Thymus (tissue), 11 donors: Measurements from ENCODE around the gene COL21A1. TPM values are rescaled to one million over a fixed set of nuclear protein-coding genes. Genes with fewer than 3 reads are reported as not detected.

Experiments used
- DNase-seq, 9 donors: peaks; one replicate each; pipeline ENCODE4 v3.0.0-alpha.2; 2013; ENCODE audit warnings: low spot score in 9 of 9, low read depth in 6 of 9, missing footprints in 1 of 9
- H3K27ac ChIP-seq, 2 donors: one replicate each; pipeline ENCODE4 v1.5.1; 2013; ENCODE audit warnings: control low read depth in 1 of 2, low read depth in 1 of 2, low read length in 1 of 2, mild to moderate bottlenecking in 1 of 2, moderate library complexity in 1 of 2
- H3K27me3 ChIP-seq, 2 donors: one replicate each; pipeline ENCODE4 v1.5.1; 2013; ENCODE audit warnings: low read length in 1 of 2; ENCODE audit not compliant: control insufficient read depth in 2 of 2, insufficient read depth in 1 of 2
- H3K36me3 ChIP-seq, 2 donors: one replicate each; pipeline ENCODE4 v1.5.1; 2013; ENCODE audit warnings: low read length in 1 of 2, mild to moderate bottlenecking in 1 of 2, moderate library complexity in 1 of 2; ENCODE audit not compliant: control insufficient read depth in 2 of 2, insufficient read depth in 2 of 2
- H3K4me1 ChIP-seq, 2 donors: one replicate each; pipeline ENCODE4 v1.5.1; 2013; ENCODE audit warnings: low read length in 2 of 2; ENCODE audit not compliant: control insufficient read depth in 2 of 2, insufficient read depth in 2 of 2
- H3K4me3 ChIP-seq, 2 donors: one replicate each; pipeline ENCODE4 v1.5.1; 2013; ENCODE audit warnings: low read length in 2 of 2, control low read depth in 1 of 2, mild to moderate bottlenecking in 1 of 2
- H3K9me3 ChIP-seq, 2 donors: one replicate each; pipeline ENCODE4 v1.5.1; 2013; ENCODE audit warnings: low read length in 1 of 2, mild to moderate bottlenecking in 1 of 2; ENCODE audit not compliant: control insufficient read depth in 2 of 2, insufficient read depth in 1 of 2
- WGBS: extraction: QIAGEN DNeasy Blood & Tissue Kit; methylation state at CpG from one replicate; pipeline ENCODE4 v1.1.7; 2013; 5-methylcytosine and 5-hydroxymethylcytosine counted together
- polyA plus RNA-seq: library from polyadenylated mRNA; stranded (reverse); fragments of 200-250 nt; gene quantifications from one replicate; pipeline ENCODE4 v1.2.3, GENCODE V29; 2013
- total RNA-seq: library from RNA; stranded (reverse); fragments of 120-200 nt; gene quantifications from one replicate; pipeline ENCODE4 v1.2.4, GENCODE V29; 2013
- donor health status: healthy.

The COL21A1 gene
- total and polyA plus RNA-seq, 2 donors: 3.5 to 5.7 TPM

DNA sequence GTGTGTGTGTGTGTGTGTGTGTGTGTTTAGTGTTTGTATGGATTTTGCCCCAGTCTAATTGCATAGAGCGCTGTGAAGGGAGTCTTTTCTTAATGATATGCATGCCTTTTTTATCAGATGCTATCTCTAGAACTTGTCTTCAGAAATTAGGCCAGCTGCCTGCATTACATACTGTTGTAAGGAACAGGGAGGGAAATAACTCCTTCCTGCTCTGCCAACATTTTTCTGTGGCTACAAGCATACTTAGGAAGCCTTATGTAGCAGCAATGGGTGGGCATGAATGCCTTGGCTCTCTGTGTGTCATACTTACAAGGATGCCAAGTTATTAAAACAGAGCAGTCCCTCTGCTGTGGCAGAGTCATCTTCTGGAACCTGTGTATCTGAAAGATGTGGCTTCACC, 8.0 kb upstream of the COL21A1 start:
- H3K36me3 ChIP-seq: no peaks in the 10 kb centered on the region
- no peaks in the 10 kb centered on the region for H3K9me3 ChIP-seq
- WGBS: 91% methylated on average over 1 of the region's 1 CpG
- no peaks in the 10 kb centered on the region for H3K4me1 ChIP-seq
- no peaks in the 10 kb centered on the region for H3K27me3 ChIP-seq
- no peak overlapping the region for H3K27ac ChIP-seq
- H3K4me3 ChIP-seq: no peak overlapping the region
- DNase-seq: no peak

DNA sequence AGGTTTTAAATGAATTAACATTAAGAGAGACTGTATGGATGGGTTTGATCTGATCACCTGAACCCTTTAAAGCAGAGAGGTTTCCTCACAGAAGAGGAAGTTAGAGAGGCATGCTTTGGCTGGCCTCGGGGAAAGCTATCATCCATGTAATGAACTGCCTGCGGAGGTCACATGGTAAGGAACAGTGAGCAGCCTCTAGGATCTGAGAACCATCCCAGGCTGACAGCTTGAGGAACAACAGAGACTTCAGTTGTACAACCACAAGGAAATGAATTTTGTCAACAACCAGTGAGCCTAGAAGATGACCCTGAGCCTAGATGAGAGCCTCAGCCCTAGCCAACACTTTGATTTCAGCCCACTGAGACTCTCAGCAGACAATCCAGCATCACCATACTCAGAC, 2.9 kb upstream of the COL21A1 start:
- H3K4me3 ChIP-seq: no peak overlapping the region
- 27% methylated on average over 2 of the region's 2 CpGs for WGBS
- H3K27ac ChIP-seq: no peak overlapping the region
- no peaks in the 10 kb centered on the region for H3K36me3 ChIP-seq
- no peak for DNase-seq
- no peaks in the 10 kb centered on the region for H3K9me3 ChIP-seq
- H3K27me3 ChIP-seq: peaks cover 0 to 19% of the 10 kb centered on the region in 2 donors
- H3K4me1 ChIP-seq: no peaks in the 10 kb centered on the region

DNA sequence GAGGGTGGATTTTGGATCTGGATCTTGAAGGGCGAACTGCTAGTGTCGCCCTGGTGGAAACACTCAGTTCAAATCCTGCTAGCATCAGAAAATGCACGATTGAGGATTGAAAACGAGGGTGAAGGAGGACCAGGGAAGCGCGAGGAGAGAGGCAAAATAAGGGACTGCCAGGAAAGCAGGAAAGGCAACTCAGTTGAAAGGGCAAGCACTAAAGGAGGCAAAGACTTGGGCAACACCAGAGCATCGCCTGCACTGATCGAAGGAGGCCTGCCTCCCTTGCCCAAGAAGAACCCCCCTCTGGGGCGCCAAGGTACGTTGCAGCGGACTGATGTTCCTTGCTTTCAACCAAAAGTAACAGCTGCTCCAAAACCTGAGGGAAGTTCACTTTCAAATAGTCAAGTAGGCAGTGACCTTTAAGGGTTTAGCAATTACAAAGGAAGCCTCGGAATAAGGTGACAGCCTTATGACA, 308 bp upstream of the COL21A1 start:
- Histone ChIP-seq H3K27ac (no peak overlapping the region), H3K27me3 (peaks cover 0 to 19% of the 10 kb centered on the region in 2 donors), H3K4me1 (no peaks in the 10 kb centered on the region), H3K4me3 (no peak overlapping the region), H3K36me3 (no peaks in the 10 kb centered on the region), H3K9me3 (no peaks in the 10 kb centered on the region)
- DNase-seq: no peak
- WGBS: 42% methylated on average over 12 of the region's 12 CpGs

DNA sequence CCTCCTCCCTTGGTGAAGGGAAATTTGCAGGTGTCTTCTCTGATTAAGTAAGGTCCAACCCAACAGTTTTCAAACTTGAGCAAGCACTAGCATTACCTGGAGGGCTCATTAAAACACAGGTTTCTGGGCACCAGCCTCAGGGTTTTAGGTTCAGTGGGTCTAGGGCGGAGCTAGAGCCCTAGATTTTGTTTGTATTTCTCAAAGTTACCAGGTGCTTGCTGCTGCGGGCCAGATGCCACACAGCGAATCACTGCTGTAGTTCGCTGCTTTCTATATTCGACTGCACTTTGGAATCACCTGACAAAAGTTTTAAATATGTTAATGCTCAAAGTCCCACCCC, 869 bp downstream of the COL21A1 start:
- no peak for DNase-seq
- Histone ChIP-seq H3K9me3 (no peaks in the 10 kb centered on the region), H3K27ac (no peak overlapping the region), H3K4me1 (no peaks in the 10 kb centered on the region), H3K36me3 (no peaks in the 10 kb centered on the region), H3K4me3 (no peak overlapping the region), H3K27me3 (peaks cover 0 to 19% of the 10 kb centered on the region in 2 donors)
- WGBS: 61% methylated on average over 5 of the region's 5 CpGs

DNA sequence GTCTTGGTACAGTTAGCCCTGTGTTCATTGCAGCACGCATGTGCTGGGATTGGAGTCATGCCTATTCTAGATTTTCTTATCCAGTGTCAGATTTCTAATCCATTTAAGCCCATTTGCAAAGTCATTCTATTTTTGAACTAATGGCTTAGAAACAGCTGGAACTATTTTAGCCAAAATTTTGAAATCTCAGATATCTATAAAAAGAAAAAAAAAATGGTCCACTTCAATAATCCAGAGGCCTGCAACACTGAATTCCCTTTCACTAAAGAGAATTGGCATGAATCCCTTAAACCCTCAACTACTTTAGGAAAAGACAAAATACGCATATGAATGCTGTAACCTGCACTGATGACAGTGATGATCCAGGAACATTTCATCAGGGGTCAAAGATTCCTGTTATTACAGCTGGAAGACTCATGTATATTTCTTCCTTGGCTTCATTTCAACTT, 1.5 kb downstream of the COL21A1 start:
- no peak overlapping the region for H3K4me3 ChIP-seq
- peaks cover 0 to 19% of the 10 kb centered on the region in 2 donors for H3K27me3 ChIP-seq
- DNase-seq: no peak
- H3K36me3 ChIP-seq: no peaks in the 10 kb centered on the region
- H3K9me3 ChIP-seq: no peaks in the 10 kb centered on the region
- no peak overlapping the region for H3K27ac ChIP-seq
- no peaks in the 10 kb centered on the region for H3K4me1 ChIP-seq
- WGBS: 48% methylated on average over 2 of the region's 2 CpGs

DNA sequence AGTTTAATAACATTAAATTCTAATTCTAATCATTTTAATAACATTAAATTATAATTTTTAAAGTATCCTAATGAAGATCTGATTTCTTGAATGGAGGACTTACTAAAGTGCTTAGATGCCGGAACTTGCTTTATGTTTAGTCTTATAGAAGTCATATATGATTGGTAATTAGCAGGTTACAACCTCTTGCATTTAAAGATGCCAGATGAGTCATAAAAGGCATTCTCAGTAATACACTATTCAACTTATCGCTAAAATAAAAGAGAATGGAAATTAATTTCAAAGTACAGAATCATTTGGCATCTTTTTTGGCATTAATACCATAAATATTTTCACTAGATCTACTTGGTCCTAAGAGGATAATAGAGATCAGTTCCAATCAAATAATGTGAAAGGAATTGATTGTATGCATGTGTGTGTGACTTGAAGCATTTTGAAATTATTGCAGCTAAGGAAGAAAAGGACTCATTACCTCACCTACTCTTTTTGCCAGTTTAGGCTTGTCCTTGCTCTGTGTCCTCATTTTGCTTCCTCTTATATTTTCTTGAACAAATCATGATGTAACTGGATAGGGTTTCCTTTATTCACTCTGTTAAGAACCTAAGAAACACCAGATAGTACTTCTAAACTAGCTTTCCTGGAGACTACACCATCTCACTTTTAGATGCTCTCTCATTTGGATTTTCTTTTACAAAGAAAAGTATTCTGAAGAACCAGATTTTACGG, 2.7 kb downstream of the COL21A1 start:
- 97% methylated on average over 3 of the region's 3 CpGs for WGBS
- H3K27me3 ChIP-seq: peaks cover 0 to 19% of the 10 kb centered on the region in 2 donors
- no peaks in the 10 kb centered on the region for H3K9me3 ChIP-seq
- DNase-seq: no peak
- H3K27ac ChIP-seq: no peak overlapping the region
- no peaks in the 10 kb centered on the region for H3K36me3 ChIP-seq
- no peaks in the 10 kb centered on the region for H3K4me1 ChIP-seq
- no peak overlapping the region for H3K4me3 ChIP-seq

DNA sequence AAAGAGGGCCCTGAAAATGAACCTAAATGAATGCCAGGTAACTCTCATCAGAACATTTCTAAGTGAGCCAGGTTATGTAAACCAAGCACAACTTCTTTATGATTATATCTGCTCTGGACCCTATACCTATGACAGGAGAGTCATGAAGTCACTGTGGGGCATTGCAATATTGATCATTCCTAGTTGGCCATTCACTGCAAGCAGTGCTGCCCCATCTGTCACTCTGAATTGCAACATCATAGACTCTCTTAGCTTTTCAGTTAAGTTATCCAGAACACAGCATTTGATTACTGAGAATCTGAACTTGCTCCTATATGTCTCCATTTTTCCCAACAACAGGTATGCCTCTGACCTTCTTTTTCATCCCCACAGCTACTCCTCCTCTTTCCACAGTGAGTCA, 3.3 kb downstream of the COL21A1 start:
- no peaks in the 10 kb centered on the region for H3K4me1 ChIP-seq
- H3K36me3 ChIP-seq: no peaks in the 10 kb centered on the region
- H3K27me3 ChIP-seq: peaks cover 0 to 19% of the 10 kb centered on the region in 2 donors
- no peak overlapping the region for H3K4me3 ChIP-seq
- no peak for DNase-seq
- no peaks in the 10 kb centered on the region for H3K9me3 ChIP-seq
- no peak overlapping the region for H3K27ac ChIP-seq

DNA sequence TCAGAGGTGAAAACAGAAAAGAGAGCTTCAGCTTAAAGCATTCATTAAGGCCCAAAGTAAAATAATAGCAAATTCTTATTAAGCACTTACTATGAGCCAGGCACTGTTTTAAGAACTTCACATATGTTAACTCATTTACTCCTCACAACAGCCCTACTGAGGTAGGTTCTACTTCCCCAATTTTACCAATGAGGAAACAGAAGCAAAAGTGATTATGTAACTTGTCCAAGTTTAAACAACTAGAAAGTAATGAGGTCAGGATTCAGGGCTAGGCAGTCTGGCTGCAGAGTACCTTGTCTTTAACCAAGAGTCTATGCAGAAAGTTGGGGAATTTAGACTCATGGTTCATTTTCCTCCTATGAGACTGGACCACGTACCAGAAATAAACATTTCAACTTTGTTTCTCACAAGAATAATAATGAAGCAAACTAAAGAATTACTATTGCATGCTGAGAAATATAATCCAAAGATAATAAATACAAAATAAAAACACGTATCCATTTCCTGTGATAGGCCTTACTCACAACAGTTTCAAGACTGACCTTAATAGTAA, 3.8 kb downstream of the COL21A1 start:
- Histone ChIP-seq H3K9me3 (no peaks in the 10 kb centered on the region), H3K27ac (no peak overlapping the region), H3K36me3 (no peaks in the 10 kb centered on the region), H3K4me3 (no peak overlapping the region), H3K27me3 (peaks cover 0 to 19% of the 10 kb centered on the region in 2 donors), H3K4me1 (no peaks in the 10 kb centered on the region)
- DNase-seq: peak in 1 of 9 donors; percentile 9
- WGBS: 89% methylated on average over 2 of the region's 2 CpGs

DNA sequence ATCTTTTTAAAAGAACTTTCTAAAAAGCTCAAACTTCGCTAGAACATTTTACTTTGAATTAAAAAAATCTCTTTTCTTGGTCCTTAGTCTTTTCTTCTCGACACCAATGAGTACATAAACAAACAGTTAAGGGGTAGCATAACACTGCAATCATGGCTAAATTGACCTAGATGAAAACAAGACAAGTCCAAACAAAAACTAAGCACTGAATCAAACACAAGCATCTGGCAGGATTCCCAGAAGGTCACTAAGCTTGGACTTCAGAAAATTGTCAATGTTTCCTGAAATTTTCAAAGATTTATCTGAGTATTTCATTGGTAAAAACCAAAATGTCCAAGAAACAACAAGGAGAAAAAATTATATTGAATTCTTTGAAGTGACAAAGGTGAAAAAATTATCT, 5.0 kb downstream of the COL21A1 start:
- no peak overlapping the region for H3K27ac ChIP-seq

More for the DNA sequence above, 5.0 kb downstream of the COL21A1 start:
- Histone ChIP-seq H3K36me3 (no peaks in the 10 kb centered on the region), H3K9me3 (no peaks in the 10 kb centered on the region), H3K4me1 (no peaks in the 10 kb centered on the region), H3K4me3 (no peak overlapping the region), H3K27me3 (peaks cover 0 to 9% of the 10 kb centered on the region in 2 donors)
- DNase-seq: no peak
- WGBS: 31% methylated on average over 2 of the region's 2 CpGs
